GM21360 (cell line): ENCODE results near the gene ITM2C.

Experiments
- ATAC-seq: cut with Tn5 transposase; IDR thresholded peaks from one replicate; pipeline ENCODE4 v1.9.1; 2021; ENCODE audit warnings: mild to moderate bottlenecking, moderate library complexity; ENCODE audit not compliant: unreplicated experiment

Gene ITM2C

GRCh38 chr2:230922951-230923717, 58.4 kb downstream of the ITM2C start:
- no peak for ATAC-seq

GRCh38 chr2:230924092-230924469, 59.3 kb downstream of the ITM2C start:
- ATAC-seq, result peak; percentile 1

- ATAC-seq, result peak; percentile 31
Measured at GRCh38 chr2:230924470-230925341, 60.0 kb downstream of the ITM2C start, which contains the start of gene GPR55. TSS of gene GPR55 (minus strand) at chr2:230925242. CDS start at chr2:230910962, 14,280 bp downstream.

- peak; percentile 13 for ATAC-seq
Measured at GRCh38 chr2:230925443-230925878, 60.7 kb downstream of the ITM2C start.

- ATAC-seq, result peak; percentile 41
Measured at GRCh38 chr2:230925879-230926765, 61.4 kb downstream of the ITM2C start.

GRCh38 chr2:230927711-230928341, 63.1 kb downstream of the ITM2C start:
- ATAC-seq, result no peak
